ENCODE results near the gene WNT11. TPM values are rescaled to one million over a fixed set of nuclear protein-coding genes. Genes with fewer than 3 reads are reported as not detected.

Gene WNT11
- total RNA-seq, 1 experiment from 2014 or later = not detected

DNA sequence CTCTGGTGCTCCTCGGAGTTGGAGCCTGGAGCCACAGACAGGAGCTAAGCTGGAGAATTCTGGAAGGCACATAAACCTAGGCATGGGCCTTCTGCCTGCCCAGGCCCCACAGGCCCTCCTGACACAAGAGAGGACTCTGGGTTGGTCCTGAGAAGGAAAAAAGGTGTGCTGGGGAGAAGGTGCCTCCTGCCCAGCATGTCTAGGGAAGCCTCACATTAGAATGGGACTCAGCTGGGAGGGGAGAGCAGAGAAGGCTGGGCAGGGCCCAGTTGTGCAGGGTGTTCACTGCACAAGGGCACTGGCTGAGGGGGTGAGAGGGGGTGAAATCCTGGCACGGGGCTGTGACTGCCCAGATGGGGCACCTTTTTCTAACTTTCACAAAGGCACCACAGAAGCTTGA, 39.4 kb upstream of the WNT11 start:
- no peak overlapping the region for H2BK20ac ChIP-seq (ENCODE audit: low read depth, low read length, poor library complexity, severe bottlenecking)
- no peaks in the 10 kb centered on the region for H3K79me1 ChIP-seq (ENCODE audit: insufficient read depth, low read depth, low read length, poor library complexity, severe bottlenecking)
- no peak overlapping the region for H3K18ac ChIP-seq (ENCODE audit: insufficient read length, low read depth, low read length)
- no peak overlapping the region for H2BK5ac ChIP-seq (ENCODE audit: insufficient read length, low read length)
- H4K8ac ChIP-seq (replicated peaks; ENCODE audit: insufficient read length, low read depth, low read length) = no peak overlapping the region
- WGBS (ENCODE audit: extremely low coverage, insufficient read length, low lambda C conversion rate) = no CpG with 5 or more reads among the region's 2 CpGs
- H3K4ac ChIP-seq (ENCODE audit: low read depth, low read length) = no peak overlapping the region
- H3T11ph ChIP-seq (ENCODE audit: low read length) = no peak overlapping the region
- H3K27ac ChIP-seq (ENCODE audit: insufficient read length, low read depth, low read length) = no peak overlapping the region
- H3K27me3 Mint-ChIP-seq (ENCODE audit: low read depth) = peaks cover 35% of the 10 kb centered on the region
- H3K9me3 ChIP-seq (ENCODE audit: control insufficient read depth, low read depth, low read length) = no peaks in the 10 kb centered on the region
- no peak overlapping the region for H3K14ac ChIP-seq (ENCODE audit: insufficient read depth, low read length)
- H2BK120ac ChIP-seq (ENCODE audit: low read depth, low read length, poor library complexity, severe bottlenecking) = no peak overlapping the region
- no peaks in the 10 kb centered on the region; a peak in 1 of 7 replicates for H3K36me3 Mint-ChIP-seq (ENCODE audit: insufficient read depth in 1 of 3, low read depth in 3 of 3)
- no peak for DNase-seq
- peaks cover 3% of the 10 kb centered on the region; the same call in 1 of the 2 replicates for H3K4me1 ChIP-seq (ENCODE audit: insufficient read depth, low read length)
- H3K23me2 ChIP-seq (ENCODE audit: insufficient read length, low read depth, low read length, poor library complexity, severe bottlenecking) = no peaks in the 10 kb centered on the region
- H3K27ac Mint-ChIP-seq = no peak overlapping the region; a peak in 1 of 7 replicates
- no peak overlapping the region for H4K5ac ChIP-seq (ENCODE audit: insufficient read length, low read depth, low read length)
- no peak overlapping the region for H2AFZ ChIP-seq (ENCODE audit: low read length)
- no peak overlapping the region for H3K9ac ChIP-seq (ENCODE audit: extremely low read depth, insufficient read length, low read length)
- no peak overlapping the region for H2BK15ac ChIP-seq (ENCODE audit: low read depth, low read length)
- no peak overlapping the region for H3K4me3 Mint-ChIP-seq
- no peak overlapping the region for H3K23ac ChIP-seq (ENCODE audit: insufficient read length, low read depth, low read length)
- H2AK5ac ChIP-seq (ENCODE audit: insufficient read length, low read length) = no peak overlapping the region
- no peaks in the 10 kb centered on the region for H4K20me1 ChIP-seq (ENCODE audit: control insufficient read depth, insufficient read depth, insufficient read length)
- H3K4me1 Mint-ChIP-seq = peaks cover 19% of the 10 kb centered on the region in 2 experiments
- H3K9me3 Mint-ChIP-seq = no peaks in the 10 kb centered on the region
- H3K4me2 ChIP-seq (ENCODE audit: insufficient read depth, insufficient read length, low read length) = no peak overlapping the region
- TF ChIP-seq, protein P1, sequence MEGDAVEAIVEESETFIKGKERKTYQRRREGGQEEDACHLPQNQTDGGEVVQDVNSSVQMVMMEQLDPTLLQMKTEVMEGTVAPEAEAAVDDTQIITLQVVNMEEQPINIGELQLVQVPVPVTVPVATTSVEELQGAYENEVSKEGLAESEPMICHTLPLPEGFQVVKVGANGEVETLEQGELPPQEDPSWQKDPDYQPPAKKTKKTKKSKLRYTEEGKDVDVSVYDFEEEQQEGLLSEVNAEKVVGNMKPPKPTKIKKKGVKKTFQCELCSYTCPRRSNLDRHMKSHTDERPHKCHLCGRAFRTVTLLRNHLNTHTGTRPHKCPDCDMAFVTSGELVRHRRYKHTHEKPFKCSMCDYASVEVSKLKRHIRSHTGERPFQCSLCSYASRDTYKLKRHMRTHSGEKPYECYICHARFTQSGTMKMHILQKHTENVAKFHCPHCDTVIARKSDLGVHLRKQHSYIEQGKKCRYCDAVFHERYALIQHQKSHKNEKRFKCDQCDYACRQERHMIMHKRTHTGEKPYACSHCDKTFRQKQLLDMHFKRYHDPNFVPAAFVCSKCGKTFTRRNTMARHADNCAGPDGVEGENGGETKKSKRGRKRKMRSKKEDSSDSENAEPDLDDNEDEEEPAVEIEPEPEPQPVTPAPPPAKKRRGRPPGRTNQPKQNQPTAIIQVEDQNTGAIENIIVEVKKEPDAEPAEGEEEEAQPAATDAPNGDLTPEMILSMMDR (conservative IDR thresholded peaks at IDR 0.05) = no peak
- no peaks in the 10 kb centered on the region for H3K79me2 ChIP-seq (ENCODE audit: insufficient read depth, low read length)
- H4K91ac ChIP-seq (ENCODE audit: insufficient read length, low read depth, low read length) = no peak overlapping the region
- no peaks in the 10 kb centered on the region; the same call in 1 of the 2 replicates for H3K27me3 ChIP-seq (ENCODE audit: insufficient read depth, low read length)
- H2BK12ac ChIP-seq (ENCODE audit: insufficient read length, low read depth, low read length) = no peak overlapping the region
- no peak overlapping the region for H3K56ac ChIP-seq (ENCODE audit: insufficient read length, low read depth, low read length)
